ENCODE results near the gene SYNJ1. TPM values are rescaled to one million over a fixed set of nuclear protein-coding genes. Genes with fewer than 3 reads are reported as not detected.
"Not testable (repeated sequence)": the region's sequence is repeated elsewhere in the genome, so short reads cannot be mapped to it uniquely, and the experiment has no call there.

Gene SYNJ1
- polyA plus RNA-seq, 1 donor from 2014 or later, result 1.4 TPM

GRCh38 chr21:32717851-32718316 lies 9.9 kb downstream of the SYNJ1 start:
- Mint-ChIP-seq H3K36me3 (peaks cover 11% of the 10 kb centered on the region), H3K9me3 (peaks cover 0 to 4% (median 3%) of the 10 kb centered on the region in 3 donors), H3K4me3 (peak overlapping the region in 1 of 4 donors; percentile 25), H3K27me3 (peaks cover 39% of the 10 kb centered on the region), H3K4me1 (peaks cover under 1 to 6% (median 2%) of the 10 kb centered on the region in 3 donors), H3K27ac (no peak overlapping the region)

GRCh38 chr21:32716486-32716885 lies 11.3 kb downstream of the SYNJ1 start:
- Mint-ChIP-seq H3K4me1 (peaks cover 13 to 16% (median 14%) of the 10 kb centered on the region in 3 donors), H3K9me3 (peaks cover 0 to 4% (median 3%) of the 10 kb centered on the region in 3 donors), H3K27ac (no peak overlapping the region), H3K36me3 (peaks cover 11% of the 10 kb centered on the region), H3K27me3 (peaks cover 45% of the 10 kb centered on the region), H3K4me3 (no peak overlapping the region)

- Mint-ChIP-seq H3K4me1 (peaks cover 13 to 18% (median 15%) of the 10 kb centered on the region in 3 donors), H3K27me3 (peaks cover 44% of the 10 kb centered on the region), H3K27ac (no peak overlapping the region), H3K4me3 (no peak overlapping the region), H3K36me3 (peaks cover under 1% of the 10 kb centered on the region), H3K9me3 (peaks cover 0 to 4% (median 3%) of the 10 kb centered on the region in 3 donors)
Measured at GRCh38 chr21:32713726-32714125, 14.1 kb downstream of the SYNJ1 start.

GRCh38 chr21:32712641-32713040 lies 15.2 kb downstream of the SYNJ1 start:
- H3K4me3 Mint-ChIP-seq, result no peak overlapping the region
- peaks cover 0 to 4% (median 3%) of the 10 kb centered on the region in 3 donors for H3K9me3 Mint-ChIP-seq
- H3K4me1 Mint-ChIP-seq, result peaks cover 13 to 18% (median 18%) of the 10 kb centered on the region in 3 donors
- H3K27me3 Mint-ChIP-seq, result peaks cover 49% of the 10 kb centered on the region
- no peak overlapping the region for H3K27ac Mint-ChIP-seq
- H3K36me3 Mint-ChIP-seq, result no peaks in the 10 kb centered on the region

- Mint-ChIP-seq H3K9me3 (peaks cover 0 to 4% (median 3%) of the 10 kb centered on the region in 3 donors), H3K4me1 (peaks cover 13 to 18% (median 18%) of the 10 kb centered on the region in 3 donors), H3K27me3 (peaks cover 43% of the 10 kb centered on the region)
Measured at GRCh38 chr21:32712043-32712442, 15.8 kb downstream of the SYNJ1 start.

GRCh38 chr21:32710987-32711386 lies 16.8 kb downstream of the SYNJ1 start:
- no peak overlapping the region for H3K4me3 Mint-ChIP-seq
- H3K9me3 Mint-ChIP-seq, result no peaks in the 10 kb centered on the region
- no peaks in the 10 kb centered on the region for H3K36me3 Mint-ChIP-seq
- H3K27ac Mint-ChIP-seq, result no peak overlapping the region
- H3K4me1 Mint-ChIP-seq, result peaks cover 13 to 20% (median 18%) of the 10 kb centered on the region in 3 donors
- peaks cover 39% of the 10 kb centered on the region for H3K27me3 Mint-ChIP-seq

More at GRCh38 chr21:32712043-32712442, 15.8 kb downstream of the SYNJ1 start:
- Mint-ChIP-seq H3K27ac (peak overlapping the region in 2 of 3 donors; percentile 68 to 80), H3K36me3 (no peaks in the 10 kb centered on the region), H3K4me3 (peak overlapping the region in 3 of 4 donors; percentile 40 to 79 (median 44))

- H3K36me3 Mint-ChIP-seq, result no peaks in the 10 kb centered on the region
- H3K27ac Mint-ChIP-seq, result no peak overlapping the region
- peaks cover 39% of the 10 kb centered on the region for H3K27me3 Mint-ChIP-seq
- H3K9me3 Mint-ChIP-seq, result no peaks in the 10 kb centered on the region
- no peak overlapping the region for H3K4me3 Mint-ChIP-seq
- H3K4me1 Mint-ChIP-seq, result peaks cover 13 to 20% (median 18%) of the 10 kb centered on the region in 3 donors
Measured at GRCh38 chr21:32710069-32710784, 17.6 kb downstream of the SYNJ1 start.

- Mint-ChIP-seq H3K27me3 (peaks cover 39% of the 10 kb centered on the region), H3K4me3 (no peak overlapping the region), H3K9me3 (peaks cover 0 to 4% (median 0%) of the 10 kb centered on the region in 3 donors), H3K4me1 (peaks cover 13 to 21% (median 18%) of the 10 kb centered on the region in 3 donors), H3K27ac (no peak overlapping the region), H3K36me3 (no peaks in the 10 kb centered on the region)
Measured at GRCh38 chr21:32708069-32708468, 19.7 kb downstream of the SYNJ1 start.

GRCh38 chr21:32705901-32706300 lies 21.9 kb downstream of the SYNJ1 start:
- Mint-ChIP-seq H3K27ac (no peak overlapping the region), H3K9me3 (peaks cover 0 to 4% (median 0%) of the 10 kb centered on the region in 3 donors), H3K36me3 (no peaks in the 10 kb centered on the region), H3K27me3 (peaks cover 28% of the 10 kb centered on the region), H3K4me1 (peaks cover 0 to 5% (median 5%) of the 10 kb centered on the region in 3 donors), H3K4me3 (no peak overlapping the region)

GRCh38 chr21:32705139-32705538 lies 22.7 kb downstream of the SYNJ1 start:
- no peak overlapping the region for H3K4me3 Mint-ChIP-seq
- no peaks in the 10 kb centered on the region for H3K36me3 Mint-ChIP-seq
- peaks cover 28% of the 10 kb centered on the region for H3K27me3 Mint-ChIP-seq
- H3K4me1 Mint-ChIP-seq, result peaks cover 0 to 5% (median 5%) of the 10 kb centered on the region in 3 donors
- H3K9me3 Mint-ChIP-seq, result peaks cover 0 to 4% (median 0%) of the 10 kb centered on the region in 3 donors
- no peak overlapping the region for H3K27ac Mint-ChIP-seq

GRCh38 chr21:32702702-32703101 lies 25.1 kb downstream of the SYNJ1 start:
- no peak overlapping the region for H3K27ac Mint-ChIP-seq
- H3K36me3 Mint-ChIP-seq, result peaks cover 5% of the 10 kb centered on the region
- peaks cover 0 to 5% (median 0%) of the 10 kb centered on the region in 3 donors for H3K4me1 Mint-ChIP-seq
- peaks cover 0 to 4% (median 0%) of the 10 kb centered on the region in 3 donors for H3K9me3 Mint-ChIP-seq
- H3K4me3 Mint-ChIP-seq, result peak overlapping the region in 1 of 4 donors; percentile 7
- peaks cover 17% of the 10 kb centered on the region for H3K27me3 Mint-ChIP-seq

GRCh38 chr21:32698971-32699693 lies 28.7 kb downstream of the SYNJ1 start:
- Mint-ChIP-seq H3K27me3 (peaks cover 3% of the 10 kb centered on the region), H3K4me1 (no peaks in the 10 kb centered on the region), H3K36me3 (peaks cover 10% of the 10 kb centered on the region), H3K9me3 (no peaks in the 10 kb centered on the region), H3K27ac (no peak overlapping the region), H3K4me3 (no peak overlapping the region)

GRCh38 chr21:32698286-32698685 lies 29.5 kb downstream of the SYNJ1 start:
- Mint-ChIP-seq H3K36me3 (peaks cover 10% of the 10 kb centered on the region), H3K4me1 (no peaks in the 10 kb centered on the region), H3K27me3 (no peaks in the 10 kb centered on the region), H3K27ac (no peak overlapping the region), H3K9me3 (no peaks in the 10 kb centered on the region), H3K4me3 (no peak overlapping the region)

- not testable (repeated sequence) for H3K4me1 Mint-ChIP-seq, H3K27me3 Mint-ChIP-seq, H3K27ac Mint-ChIP-seq, H3K4me3 Mint-ChIP-seq, H3K9me3 Mint-ChIP-seq
- peaks cover 14% of the 10 kb centered on the region for H3K36me3 Mint-ChIP-seq
Measured at GRCh38 chr21:32695482-32695881, 32.3 kb downstream of the SYNJ1 start.

GRCh38 chr21:32693581-32693980 lies 34.2 kb downstream of the SYNJ1 start:
- Mint-ChIP-seq H3K4me3 (no peak overlapping the region), H3K36me3 (peaks cover 13% of the 10 kb centered on the region), H3K27ac (no peak overlapping the region), H3K9me3 (no peaks in the 10 kb centered on the region), H3K4me1 (no peaks in the 10 kb centered on the region), H3K27me3 (no peaks in the 10 kb centered on the region)
